ENCODE results near the gene ARHGAP12.

DNA sequence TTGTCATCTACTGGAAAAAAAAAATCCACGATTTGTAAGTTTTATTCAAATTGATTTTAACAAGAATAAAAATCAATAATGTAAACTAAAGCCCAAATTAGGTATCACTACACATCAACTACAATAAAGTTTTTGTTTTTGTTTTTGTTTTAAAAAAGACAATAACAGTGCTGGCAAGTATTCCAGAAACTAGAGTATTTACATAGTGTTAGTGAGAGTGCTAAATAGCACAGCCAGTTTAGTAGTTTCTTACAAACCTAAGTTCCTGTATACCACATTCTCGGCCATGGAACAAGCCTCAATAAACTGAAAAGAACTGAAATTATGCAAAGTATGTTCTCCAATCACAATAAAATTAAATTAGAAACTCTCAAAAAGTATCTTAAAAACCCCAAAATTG, 8.1 kb downstream of the ARHGAP12 start:
- TF ChIP-seq, protein P1, sequence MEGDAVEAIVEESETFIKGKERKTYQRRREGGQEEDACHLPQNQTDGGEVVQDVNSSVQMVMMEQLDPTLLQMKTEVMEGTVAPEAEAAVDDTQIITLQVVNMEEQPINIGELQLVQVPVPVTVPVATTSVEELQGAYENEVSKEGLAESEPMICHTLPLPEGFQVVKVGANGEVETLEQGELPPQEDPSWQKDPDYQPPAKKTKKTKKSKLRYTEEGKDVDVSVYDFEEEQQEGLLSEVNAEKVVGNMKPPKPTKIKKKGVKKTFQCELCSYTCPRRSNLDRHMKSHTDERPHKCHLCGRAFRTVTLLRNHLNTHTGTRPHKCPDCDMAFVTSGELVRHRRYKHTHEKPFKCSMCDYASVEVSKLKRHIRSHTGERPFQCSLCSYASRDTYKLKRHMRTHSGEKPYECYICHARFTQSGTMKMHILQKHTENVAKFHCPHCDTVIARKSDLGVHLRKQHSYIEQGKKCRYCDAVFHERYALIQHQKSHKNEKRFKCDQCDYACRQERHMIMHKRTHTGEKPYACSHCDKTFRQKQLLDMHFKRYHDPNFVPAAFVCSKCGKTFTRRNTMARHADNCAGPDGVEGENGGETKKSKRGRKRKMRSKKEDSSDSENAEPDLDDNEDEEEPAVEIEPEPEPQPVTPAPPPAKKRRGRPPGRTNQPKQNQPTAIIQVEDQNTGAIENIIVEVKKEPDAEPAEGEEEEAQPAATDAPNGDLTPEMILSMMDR (IDR thresholded peaks at IDR 0.05): no peak
- no peak for TF ChIP-seq POLR2A (IDR thresholded peaks at IDR 0.05)

All from prostate gland (tissue), 2 donors.